Endodermal cell (in vitro differentiated cells): ENCODE data around the gene CCDC54. TPM values are rescaled to one million over a fixed set of nuclear protein-coding genes. Genes with fewer than 3 reads are reported as not detected.

Source experiments
- DNase-seq: peaks from one replicate; pipeline ENCODE4 v3.0.0-alpha.2; 2017
- H3K27ac ChIP-seq: 2 replicates; pipeline ENCODE4 v1.5.1; 2013; ENCODE audit warnings: mild to moderate bottlenecking, low read depth, low read length, moderate library complexity
- H3K27me3 ChIP-seq: 2 replicates; pipeline ENCODE4 v1.6.1; 2013; ENCODE audit warnings: mild to moderate bottlenecking, low read length, moderate library complexity; ENCODE audit not compliant: insufficient read depth, control insufficient read depth, poor library complexity, severe bottlenecking
- H3K36me3 ChIP-seq: 2 replicates; pipeline ENCODE4 v1.7.0; 2013; ENCODE audit warnings: mild to moderate bottlenecking, low read length, moderate library complexity; ENCODE audit not compliant: control insufficient read depth, insufficient read depth
- H3K4me1 ChIP-seq: one replicate; pipeline ENCODE4 v1.7.0; 2013; ENCODE audit warnings: low read length; ENCODE audit not compliant: control insufficient read depth, insufficient read depth
- H3K4me3 ChIP-seq: 2 replicates; pipeline ENCODE4 v1.5.1; 2013; ENCODE audit warnings: mild to moderate bottlenecking, low read length, moderate library complexity
- H3K9ac ChIP-seq: 2 replicates; pipeline ENCODE4 v1.6.1; 2013; ENCODE audit warnings: mild to moderate bottlenecking, low read length, moderate library complexity; ENCODE audit not compliant: poor library complexity, severe bottlenecking; ENCODE audit errors: extremely low read depth
- H3K9me3 ChIP-seq: 2 replicates; pipeline ENCODE4 v1.6.1; 2013; ENCODE audit warnings: mild to moderate bottlenecking, low read length, moderate library complexity; ENCODE audit not compliant: control insufficient read depth
- H3K27ac Mint-ChIP-seq: 2 replicates; pipeline ENCODE4 v1.8.0; 2020; ENCODE audit warnings: mixed read lengths
- H3K27me3 Mint-ChIP-seq: 2 replicates; pipeline ENCODE4 v1.8.0; 2021; ENCODE audit warnings: mild to moderate bottlenecking, mixed read lengths; ENCODE audit not compliant: insufficient read depth
- H3K36me3 Mint-ChIP-seq: 2 replicates; pipeline ENCODE4 v1.8.0; 2020; ENCODE audit warnings: low read depth, mixed read lengths
- H3K4me1 Mint-ChIP-seq: 2 replicates; pipeline ENCODE4 v1.8.0; 2020; ENCODE audit warnings: mixed read lengths
- H3K4me3 Mint-ChIP-seq: 2 replicates; pipeline ENCODE4 v1.8.0; 2020; ENCODE audit warnings: mild to moderate bottlenecking, moderate library complexity, mixed read lengths
- H3K9me3 Mint-ChIP-seq: 2 replicates; pipeline ENCODE4 v1.8.0; 2020; ENCODE audit warnings: mild to moderate bottlenecking, mixed read lengths
- CTCF ChIP-seq: fragments of 200-600 bp; sonication (generic); conservative IDR thresholded peaks from 2 replicates; pipeline ENCODE4 v1.5.0; 2021; ENCODE audit warnings: antibody characterized with exemption, mild to moderate bottlenecking
- WGBS, 2 experiments: methylation state at CpG; one replicate each; pipeline versions ENCODE4 v1.1.5 to v1.1.7; 2013; ENCODE audit warnings: missing lambda C conversion rate in 2 of 2, mixed read lengths in 1 of 2; ENCODE audit not compliant: insufficient coverage in 1 of 2, insufficient read length in 1 of 2; 5-methylcytosine and 5-hydroxymethylcytosine counted together
- total RNA-seq, 2 donors: library from RNA; stranded (reverse); fragmentation: NEBNext Ultra II Directional in 1 of 2; extraction: Animal tissue kit (Norgen Biotek cat#: 25700) in 1 of 2; gene quantifications; 2 replicates in 1 of 2; 3 replicates in 1 of 2; pipeline ENCODE4 v1.2.1, GENCODE V29; 2021

Gene CCDC54
- total RNA-seq, 2 donors from 2014 or later = not detected

GRCh38 chr3:107411779-107412178 is 34.5 kb downstream of the CCDC54 start:
- peaks cover 21% of the 10 kb centered on the region for H3K9me3 ChIP-seq
- Mint-ChIP-seq H3K27ac (no peak overlapping the region), H3K36me3 (no peaks in the 10 kb centered on the region), H3K4me1 (no peaks in the 10 kb centered on the region), H3K27me3 (no peaks in the 10 kb centered on the region), H3K4me3 (no peak overlapping the region), H3K9me3 (peaks cover 9% of the 10 kb centered on the region)
- no peaks in the 10 kb centered on the region for H3K4me1 ChIP-seq
- WGBS, 2 experiments = 99 to 100% methylated on average over 2 of the region's 2 CpGs
- no peak for DNase-seq
- H3K36me3 ChIP-seq = no peaks in the 10 kb centered on the region
- no peak overlapping the region for H3K27ac ChIP-seq
- H3K4me3 ChIP-seq = no peak overlapping the region
- H3K9ac ChIP-seq = no peak overlapping the region
- TF ChIP-seq CTCF = no peak
- H3K27me3 ChIP-seq = no peaks in the 10 kb centered on the region

GRCh38 chr3:107412376-107412775 is 35.1 kb downstream of the CCDC54 start:
- Histone ChIP-seq H3K9me3 (peaks cover 21% of the 10 kb centered on the region), H3K27me3 (no peaks in the 10 kb centered on the region), H3K27ac (no peak overlapping the region), H3K9ac (no peak overlapping the region), H3K4me1 (no peaks in the 10 kb centered on the region), H3K4me3 (no peak overlapping the region), H3K36me3 (no peaks in the 10 kb centered on the region)
- no peaks in the 10 kb centered on the region for H3K27me3 Mint-ChIP-seq
- TF ChIP-seq CTCF = no peak
- peaks cover 9% of the 10 kb centered on the region for H3K9me3 Mint-ChIP-seq
- no peak for DNase-seq
- H3K4me1 Mint-ChIP-seq = no peaks in the 10 kb centered on the region
- no peak overlapping the region for H3K4me3 Mint-ChIP-seq
- no peak overlapping the region for H3K27ac Mint-ChIP-seq
- WGBS, 2 experiments = 86 to 100% methylated on average over 1 to 3 of the region's 3 CpGs
- no peaks in the 10 kb centered on the region for H3K36me3 Mint-ChIP-seq

GRCh38 chr3:107413264-107413663 is 36.0 kb downstream of the CCDC54 start:
- H3K27ac Mint-ChIP-seq = no peak overlapping the region
- Histone ChIP-seq H3K4me1 (no peaks in the 10 kb centered on the region), H3K36me3 (no peaks in the 10 kb centered on the region), H3K27me3 (no peaks in the 10 kb centered on the region), H3K9ac (no peak overlapping the region), H3K27ac (no peak overlapping the region), H3K4me3 (no peak overlapping the region), H3K9me3 (peaks cover 21% of the 10 kb centered on the region)
- no peaks in the 10 kb centered on the region for H3K4me1 Mint-ChIP-seq
- no peak for DNase-seq
- TF ChIP-seq CTCF = peak; percentile 16
- H3K4me3 Mint-ChIP-seq = no peak overlapping the region
- 95% methylated on average over 6 of the region's 6 CpGs; no CpG with 5 or more reads in 1 of the 2 experiments for WGBS, 2 experiments
- peaks cover 9% of the 10 kb centered on the region for H3K9me3 Mint-ChIP-seq
- no peaks in the 10 kb centered on the region for H3K27me3 Mint-ChIP-seq
- H3K36me3 Mint-ChIP-seq = no peaks in the 10 kb centered on the region
